Spleen (tissue), 7 donors: ENCODE results near the gene CHD5.

Source experiments
- POLR2A ChIP-seq, 3 donors: fragments of 450-650 bp; IDR thresholded peaks; one replicate each; pipeline ENCODE4 v1.5.1; 2017; ENCODE audit warnings: antibody characterized with exemption in 3 of 3, mild to moderate bottlenecking in 1 of 3
- POLR2AphosphoS5 ChIP-seq, 3 donors: sonication (generic); formaldehyde crosslinking; IDR thresholded peaks; one replicate each; pipeline ENCODE4 v1.5.1; 2017; ENCODE audit warnings: antibody characterized with exemption in 3 of 3
- TF ChIP-seq, protein P1 (sequence below), 11 experiments: fragments of 200-600 bp in 7 of 11; fragments of 450-650 bp in 4 of 11; sonication (generic) in 4 of 11; IDR thresholded peaks in 8 of 11; conservative IDR thresholded peaks in 3 of 11; 1 replicate in 7 of 11; 2 replicates in 4 of 11; pipeline versions ENCODE4 v1.4.0 to v1.8.0; 2016 to 2021; ENCODE audit warnings: antibody characterized with exemption in 11 of 11, inconsistent platforms in 4 of 11, mild to moderate bottlenecking in 1 of 11
- donor health status: DM: no; HTN: no; CAD: no; lungs with moderate emphysema.
- donor health status: DM: no; HTN: no; CAD: no.
- donor health status: DM: no; HTN: no; CAD: no.

GRCh38 chr1:6170116-6170741, 9.9 kb downstream of the CHD5 start:
- TF ChIP-seq, protein P1, sequence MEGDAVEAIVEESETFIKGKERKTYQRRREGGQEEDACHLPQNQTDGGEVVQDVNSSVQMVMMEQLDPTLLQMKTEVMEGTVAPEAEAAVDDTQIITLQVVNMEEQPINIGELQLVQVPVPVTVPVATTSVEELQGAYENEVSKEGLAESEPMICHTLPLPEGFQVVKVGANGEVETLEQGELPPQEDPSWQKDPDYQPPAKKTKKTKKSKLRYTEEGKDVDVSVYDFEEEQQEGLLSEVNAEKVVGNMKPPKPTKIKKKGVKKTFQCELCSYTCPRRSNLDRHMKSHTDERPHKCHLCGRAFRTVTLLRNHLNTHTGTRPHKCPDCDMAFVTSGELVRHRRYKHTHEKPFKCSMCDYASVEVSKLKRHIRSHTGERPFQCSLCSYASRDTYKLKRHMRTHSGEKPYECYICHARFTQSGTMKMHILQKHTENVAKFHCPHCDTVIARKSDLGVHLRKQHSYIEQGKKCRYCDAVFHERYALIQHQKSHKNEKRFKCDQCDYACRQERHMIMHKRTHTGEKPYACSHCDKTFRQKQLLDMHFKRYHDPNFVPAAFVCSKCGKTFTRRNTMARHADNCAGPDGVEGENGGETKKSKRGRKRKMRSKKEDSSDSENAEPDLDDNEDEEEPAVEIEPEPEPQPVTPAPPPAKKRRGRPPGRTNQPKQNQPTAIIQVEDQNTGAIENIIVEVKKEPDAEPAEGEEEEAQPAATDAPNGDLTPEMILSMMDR (IDR thresholded peaks at IDR 0.05 in 8 of 11, conservative IDR thresholded peaks at IDR 0.05 in 3 of 11), result no peak
- TF ChIP-seq POLR2A (IDR thresholded peaks at IDR 0.05) (no peak), POLR2AphosphoS5 (IDR thresholded peaks at IDR 0.05) (no peak)
